Stimulated activated CD8-positive, alpha-beta memory T cell treated with anti-CD3 and anti-CD28 coated beads, Interleukin-7, amount 100 ng/mL, for 48 hours (primary cell): ENCODE results near the gene MRPL38.

ENCODE experiments used
- DNase-seq, 2 donors: peaks; one replicate each; pipeline ENCODE4 v3.0.0-alpha.2; 2020; ENCODE audit warnings: low read depth in 1 of 2; ENCODE audit errors: extremely low read depth in 1 of 2

Gene MRPL38

GRCh38 chr17:75904749-75905521 lies at the start of gene MRPL38:
TSS of gene MRPL38 (minus strand) at chr17:75904884. CDS start at chr17:75904875, 9 bp downstream.
- DNase-seq, result peak; percentile 91 to 96

DNA sequence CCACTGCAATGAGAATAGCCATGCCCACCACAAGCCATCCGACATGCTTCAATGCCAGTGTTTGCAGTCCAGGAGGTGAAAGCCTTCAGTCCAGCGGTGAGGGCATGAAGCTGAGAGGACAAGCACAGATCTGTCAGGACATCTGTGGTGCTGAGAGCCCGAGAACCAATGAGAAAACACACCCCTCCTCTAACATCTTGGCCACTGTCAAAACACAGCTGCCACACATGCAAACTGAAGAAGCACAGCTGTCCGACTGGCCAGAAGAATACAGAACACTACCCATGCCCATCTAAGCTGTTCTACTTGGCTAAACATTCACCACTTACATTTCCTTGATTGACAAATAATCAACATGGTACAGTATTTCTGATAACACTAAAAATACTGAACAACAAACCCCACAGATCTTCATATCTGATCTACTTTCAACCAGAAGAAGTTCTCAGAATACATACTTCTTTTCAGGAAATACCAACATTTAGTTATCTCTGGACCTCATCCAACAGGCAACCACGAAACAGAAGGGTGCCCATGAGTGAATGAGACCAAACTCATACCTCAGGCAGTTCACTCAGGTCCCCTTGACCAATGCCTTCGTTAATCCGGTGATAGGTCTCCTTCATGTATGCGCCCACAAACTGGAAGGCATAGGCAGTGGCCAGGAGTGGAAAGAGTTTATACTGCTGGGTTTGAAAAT lies 46.3 kb upstream of the MRPL38 start:
- DNase-seq, result no peak

GRCh38 chr17:75950421-75950820 lies 45.7 kb upstream of the MRPL38 start:
- no peak for DNase-seq

DNA sequence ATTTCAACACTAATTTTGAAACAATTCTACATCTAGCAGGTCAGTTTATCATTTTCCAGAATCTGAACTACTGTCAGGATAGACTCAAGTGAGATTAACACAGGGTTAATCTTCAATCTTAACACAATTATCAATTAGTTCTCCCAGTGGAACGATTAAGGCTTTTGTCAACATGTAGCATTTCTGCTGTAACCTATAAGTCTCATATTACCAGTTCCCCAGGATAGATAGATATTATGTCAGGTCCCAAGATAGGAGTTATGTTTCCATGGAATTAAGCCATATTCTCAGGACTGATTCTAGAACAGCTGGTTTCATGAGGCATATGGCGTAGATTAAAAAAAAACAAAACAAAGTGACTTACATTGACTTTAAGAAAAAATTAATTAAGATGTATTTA lies 40.5 kb upstream of the MRPL38 start:
- no peak for DNase-seq

GRCh38 chr17:75943491-75943890 lies 38.8 kb upstream of the MRPL38 start:
- no peak for DNase-seq

- DNase-seq, result no peak
These were observed 37.8 kb upstream of the MRPL38 start for GRCh38 chr17:75942473-75942872.

DNA sequence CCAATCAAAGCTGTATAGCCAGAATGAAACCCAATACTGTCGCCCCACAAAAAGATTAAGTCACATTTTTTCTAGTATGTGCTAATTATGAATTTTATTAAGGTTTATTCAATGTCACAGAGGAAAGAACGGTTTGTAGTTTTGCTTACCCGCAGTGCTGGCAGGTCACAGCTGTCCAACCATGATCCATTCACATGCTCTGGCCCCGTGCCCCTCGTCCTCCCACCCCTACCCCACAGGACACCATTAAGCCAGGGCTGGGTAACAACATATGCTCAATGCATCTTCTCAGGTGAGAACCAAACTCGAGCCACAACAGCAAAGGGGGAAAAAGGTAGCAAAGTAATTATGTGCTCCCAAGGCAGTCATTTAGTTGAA lies 36.7 kb upstream of the MRPL38 start:
- no peak for DNase-seq

GRCh38 chr17:75940727-75941441 lies 36.2 kb upstream of the MRPL38 start, which contains the start of gene FBF1:
TSS of gene FBF1 (minus strand) at chr17:75941042. CDS start at chr17:75938149, 2,893 bp downstream.
- peak; percentile 79 to 85 for DNase-seq

DNA sequence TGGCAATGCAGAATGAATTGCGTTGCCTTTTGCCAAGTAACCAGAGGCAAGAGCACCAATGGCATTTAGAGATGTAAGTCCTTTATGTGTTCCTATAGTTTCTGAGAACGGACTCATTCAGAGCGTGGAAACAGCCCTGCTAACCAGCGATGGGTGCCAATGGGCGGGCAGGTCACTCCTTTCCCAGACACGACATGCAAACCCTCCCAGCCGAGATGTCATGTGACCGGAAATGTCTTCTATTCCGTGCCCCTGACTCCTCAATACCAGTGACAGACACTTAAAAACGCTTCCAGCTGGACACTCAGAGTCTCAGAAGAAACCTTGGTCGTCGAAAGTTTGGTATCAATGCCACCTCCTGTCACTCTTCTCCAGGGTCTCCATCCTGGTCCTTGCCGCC lies 33.0 kb upstream of the MRPL38 start:
- DNase-seq, result no peak

DNA sequence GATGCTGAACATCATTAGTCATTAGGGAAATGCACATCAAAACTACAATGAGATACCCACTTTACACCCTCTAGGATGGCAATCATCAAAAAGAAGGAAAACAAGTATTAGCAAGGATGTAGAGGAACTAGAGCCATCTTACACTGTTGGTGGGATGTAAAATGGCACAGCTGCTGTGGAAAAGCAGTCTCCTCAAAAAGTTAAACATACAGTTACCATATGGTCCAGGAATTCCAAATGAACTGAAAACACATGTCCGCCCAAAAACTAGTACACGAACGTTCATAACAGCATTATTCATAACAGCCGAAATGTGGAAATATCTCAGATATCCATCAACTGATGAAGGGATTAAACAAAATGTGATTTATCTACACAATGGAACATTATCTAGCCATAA lies 29.1 kb upstream of the MRPL38 start:
- no peak for DNase-seq

GRCh38 chr17:75932852-75933251 lies 28.2 kb upstream of the MRPL38 start:
- no peak for DNase-seq

DNA sequence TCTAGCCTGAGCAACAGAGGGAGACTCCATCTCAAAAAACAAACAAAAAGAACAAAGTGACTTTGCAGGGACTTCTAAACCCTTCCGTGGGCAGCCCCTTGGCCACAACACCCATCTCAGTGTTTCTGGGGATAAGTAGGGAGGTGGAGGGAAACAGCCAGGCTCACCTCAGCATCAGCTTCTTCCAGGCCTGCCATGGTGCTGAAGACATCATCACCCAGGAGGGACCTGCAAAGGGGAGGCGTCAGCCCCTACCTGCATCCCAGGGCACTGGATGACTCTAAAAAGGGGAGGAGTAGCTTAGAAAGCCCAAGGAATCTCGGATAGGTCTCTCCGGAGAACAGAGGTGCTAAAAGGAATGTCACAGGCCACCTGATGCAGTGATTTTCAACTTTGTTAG lies 26.4 kb upstream of the MRPL38 start:
- no peak for DNase-seq

GRCh38 chr17:75927286-75927922 lies 22.7 kb upstream of the MRPL38 start:
- no peak for DNase-seq

DNA sequence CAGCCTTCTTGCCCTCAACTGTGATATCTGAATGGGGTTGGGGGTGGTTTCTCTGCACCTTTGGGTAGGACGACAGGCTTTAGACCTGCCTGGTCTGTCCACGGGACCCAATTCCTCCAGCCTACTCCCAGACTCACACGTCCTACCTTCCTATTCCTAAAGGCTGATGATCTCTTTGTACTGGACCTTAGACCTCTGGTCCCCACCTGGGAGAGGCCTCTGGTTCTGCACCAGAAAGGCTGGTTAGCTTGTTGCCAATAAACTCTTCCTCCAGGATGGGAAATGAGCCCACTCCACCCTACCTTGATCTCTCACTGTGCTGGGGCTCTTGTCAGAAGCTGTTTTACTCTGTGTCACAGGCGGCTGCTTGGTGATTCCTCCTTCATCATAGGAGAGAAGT lies 21.8 kb upstream of the MRPL38 start:
- no peak for DNase-seq

DNA sequence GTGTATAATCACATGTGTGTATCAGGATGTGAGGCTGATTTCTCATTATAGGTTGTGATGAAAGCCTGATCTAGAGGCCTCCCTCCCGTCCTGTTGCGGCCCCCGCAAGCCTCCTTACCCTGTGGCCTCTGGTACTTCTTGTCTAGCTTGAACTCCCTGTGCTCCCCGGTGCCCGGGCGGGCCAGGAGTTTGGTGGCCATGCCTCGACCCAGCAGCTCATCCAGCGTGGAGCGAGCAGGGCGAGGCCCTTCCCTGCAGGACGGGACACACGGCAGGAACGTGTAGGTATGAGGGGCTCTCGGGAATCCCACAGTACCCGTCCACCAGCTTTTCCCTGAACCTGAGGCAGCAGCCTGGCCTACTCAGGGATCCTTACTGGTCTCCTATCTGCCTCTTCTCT lies 21.2 kb upstream of the MRPL38 start:
- no peak for DNase-seq

DNA sequence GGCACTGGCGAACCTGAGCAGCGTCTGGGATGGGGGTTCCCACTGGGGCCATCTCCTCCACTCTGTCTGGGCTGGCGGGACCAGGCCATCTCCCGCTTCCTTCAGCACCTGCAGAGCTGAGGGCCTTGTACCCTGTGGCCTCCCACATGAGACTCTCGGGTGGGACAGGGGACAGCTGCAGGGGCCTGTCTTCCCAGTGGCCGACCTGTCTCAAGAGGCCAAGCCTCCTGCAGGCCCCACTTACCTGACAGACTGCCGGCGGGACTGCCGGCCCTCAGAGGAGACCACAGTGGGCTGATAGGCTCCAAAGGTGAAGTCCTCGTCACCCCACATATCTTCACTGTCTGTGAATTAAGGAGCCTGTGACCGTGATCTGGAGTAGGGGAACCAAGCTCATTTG lies 20.4 kb upstream of the MRPL38 start:
- no peak for DNase-seq

GRCh38 chr17:75922963-75923874 lies 18.5 kb upstream of the MRPL38 start:
- no peak for DNase-seq

- DNase-seq, result no peak
These were observed 17.7 kb upstream of the MRPL38 start for GRCh38 chr17:75922173-75922961.

DNA sequence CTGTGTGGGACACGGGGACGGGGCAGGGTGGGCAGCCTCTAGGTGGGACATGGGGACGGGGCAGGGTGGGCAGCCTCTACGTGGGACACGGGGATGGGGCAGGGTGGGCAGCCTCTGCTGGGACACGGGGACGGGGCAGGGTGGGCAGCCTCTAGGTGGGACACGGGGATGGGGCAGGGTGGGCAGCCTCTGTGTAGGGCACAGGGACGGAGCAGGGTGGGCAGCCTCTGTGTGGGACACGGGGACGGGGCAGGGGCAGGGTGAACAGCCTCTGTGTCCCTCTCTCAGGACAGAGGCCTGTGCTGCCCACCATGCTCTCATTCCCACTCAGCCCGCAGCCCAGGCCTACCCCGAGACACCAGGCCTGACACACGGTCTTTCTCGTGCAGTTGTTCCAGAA lies 16.9 kb upstream of the MRPL38 start:
- no peak for DNase-seq
